Progenitor cell of endocrine pancreas (in vitro differentiated cells): ENCODE results near the gene RET. TPM values are rescaled to one million over a fixed set of nuclear protein-coding genes. Genes with fewer than 3 reads are reported as not detected.

ENCODE experiments used
- DNase-seq: peaks from one replicate; pipeline ENCODE4 v3.0.0; 2021; ENCODE audit warnings: low spot score; ENCODE audit not compliant: unreplicated experiment
- H3K27ac Mint-ChIP-seq: 2 replicates; pipeline ENCODE4 v1.8.0; 2021; ENCODE audit warnings: mild to moderate bottlenecking, moderate library complexity, mixed read lengths
- H3K27me3 Mint-ChIP-seq: 2 replicates; pipeline ENCODE4 v1.8.0; 2021; ENCODE audit warnings: mixed read lengths
- H3K36me3 Mint-ChIP-seq: 2 replicates; pipeline ENCODE4 v1.8.0; 2022; ENCODE audit warnings: mixed read lengths; ENCODE audit not compliant: insufficient read depth
- H3K4me1 Mint-ChIP-seq: 2 replicates; pipeline ENCODE4 v1.8.0; 2021; ENCODE audit warnings: low read depth, mixed read lengths
- H3K4me3 Mint-ChIP-seq: 2 replicates; pipeline ENCODE4 v1.8.0; 2021; ENCODE audit warnings: low read depth, mild to moderate bottlenecking, moderate library complexity, mixed read lengths
- H3K9me3 Mint-ChIP-seq: 2 replicates; pipeline ENCODE4 v1.8.0; 2021; ENCODE audit warnings: low read depth, mixed read lengths
- CTCF ChIP-seq: fragments of 200-600 bp; sonication (generic); IDR thresholded peaks from one replicate; pipeline ENCODE4 v1.5.0; 2021; ENCODE audit warnings: antibody characterized with exemption, mild to moderate bottlenecking; ENCODE audit not compliant: unreplicated experiment
- total RNA-seq: library from RNA; stranded (reverse); gene quantifications from 2 replicates; pipeline ENCODE4 v1.2.1, GENCODE V29; 2021

RET gene
- total RNA-seq, 1 donor from 2014 or later = 1.5 TPM

GRCh38 chr10:43056568-43057011 lies 20.3 kb upstream of the RET start:
- no peak for DNase-seq
- Mint-ChIP-seq H3K27me3 (peaks cover 28% of the 10 kb centered on the region), H3K9me3 (no peaks in the 10 kb centered on the region), H3K4me3 (no peak overlapping the region), H3K4me1 (no peaks in the 10 kb centered on the region), H3K36me3 (no peaks in the 10 kb centered on the region), H3K27ac (no peak overlapping the region)
- no peak for TF ChIP-seq CTCF

GRCh38 chr10:43057231-43057711 lies 19.6 kb upstream of the RET start:
- Mint-ChIP-seq H3K36me3 (no peaks in the 10 kb centered on the region), H3K4me1 (no peaks in the 10 kb centered on the region), H3K9me3 (no peaks in the 10 kb centered on the region), H3K27ac (no peak overlapping the region), H3K4me3 (no peak overlapping the region), H3K27me3 (peaks cover 25% of the 10 kb centered on the region)
- DNase-seq = no peak
- no peak for TF ChIP-seq CTCF

GRCh38 chr10:43057831-43058340 lies 19.0 kb upstream of the RET start:
- H3K27ac Mint-ChIP-seq = no peak overlapping the region
- TF ChIP-seq CTCF = no peak
- no peaks in the 10 kb centered on the region for H3K4me1 Mint-ChIP-seq
- no peaks in the 10 kb centered on the region for H3K9me3 Mint-ChIP-seq
- no peak for DNase-seq
- no peak overlapping the region for H3K4me3 Mint-ChIP-seq
- no peaks in the 10 kb centered on the region for H3K36me3 Mint-ChIP-seq
- peaks cover 21% of the 10 kb centered on the region for H3K27me3 Mint-ChIP-seq

GRCh38 chr10:43058716-43059335 lies 18.0 kb upstream of the RET start:
- Mint-ChIP-seq H3K4me1 (no peaks in the 10 kb centered on the region), H3K9me3 (no peaks in the 10 kb centered on the region), H3K36me3 (no peaks in the 10 kb centered on the region), H3K4me3 (no peak overlapping the region), H3K27me3 (peaks cover 15% of the 10 kb centered on the region), H3K27ac (no peak overlapping the region)
- TF ChIP-seq CTCF = no peak
- no peak for DNase-seq

GRCh38 chr10:43059336-43059720 lies 17.5 kb upstream of the RET start:
- DNase-seq = no peak
- no peak overlapping the region for H3K27ac Mint-ChIP-seq
- H3K4me3 Mint-ChIP-seq = no peak overlapping the region
- TF ChIP-seq CTCF = no peak
- no peaks in the 10 kb centered on the region for H3K36me3 Mint-ChIP-seq
- no peaks in the 10 kb centered on the region for H3K9me3 Mint-ChIP-seq
- H3K27me3 Mint-ChIP-seq = peaks cover 13% of the 10 kb centered on the region
- H3K4me1 Mint-ChIP-seq = no peaks in the 10 kb centered on the region
